Purkinje cell (primary cell): Measurements from ENCODE around the gene ZNF879. TPM values are rescaled to one million over a fixed set of nuclear protein-coding genes. Genes with fewer than 3 reads are reported as not detected.

Experiments used
- polyA plus RNA-seq: library from polyadenylated mRNA; unstranded; fragments of >200 nt; fragmentation: Nextera tagmentation; gene quantifications from 2 replicates; pipeline ENCODE4 v1.2.1, GENCODE V29; 2014

Gene ZNF879
- polyA plus RNA-seq: 2.5 and 2.8 TPM in 2 replicates

GRCh38 chr5:179023528-179024189 is at the start of gene ZNF879:
ZNF879 (plus strand) TSS chr5:179023804; CDS start chr5:179025005, 1,201 bp downstream.

DNA sequence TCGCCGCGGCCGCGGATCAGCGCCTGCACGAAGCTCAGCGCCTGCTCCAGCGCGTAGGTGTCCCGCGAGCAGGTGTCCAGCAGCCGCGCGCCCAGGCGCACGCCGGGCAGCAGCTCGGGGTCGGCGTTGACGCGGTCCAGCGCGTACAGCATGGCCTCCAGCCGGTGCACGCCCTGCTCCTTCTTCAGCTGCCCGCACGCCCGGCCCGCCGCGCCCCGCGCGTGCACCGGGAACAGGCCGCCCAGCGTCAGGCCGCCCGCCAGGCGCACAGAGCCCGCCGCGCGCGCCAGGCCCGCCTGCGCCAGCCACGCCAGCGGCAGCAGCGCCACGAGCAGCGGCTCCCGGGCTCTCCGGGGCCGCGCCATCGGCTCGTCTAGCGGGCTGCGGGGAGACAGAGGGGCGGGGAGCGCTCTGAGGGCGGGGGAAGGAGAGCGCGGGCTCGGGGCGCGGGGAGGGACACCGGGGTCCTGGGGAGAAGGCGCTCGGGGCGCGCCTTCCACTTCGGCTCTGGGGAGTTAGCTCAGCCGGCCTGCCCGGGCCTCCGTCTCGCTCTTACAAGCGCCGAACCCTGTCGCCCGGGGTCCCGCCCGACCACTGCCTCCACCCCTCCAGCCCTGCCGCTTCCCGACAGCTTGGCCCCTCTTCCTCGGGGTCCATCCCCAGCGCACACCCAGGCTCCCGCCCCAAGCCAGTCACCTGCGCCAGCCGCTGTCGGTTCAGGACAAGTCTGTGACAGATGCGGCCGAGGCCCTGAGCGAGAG is 28.8 kb upstream of the ZNF879 start, which contains the start of gene GRM6:
Gene GRM6, minus strand, starts transcription at position 741 of the 761 bp plus-strand sequence. Its CDS starts 376 bp downstream, at position 365.

GRCh38 chr5:179060116-179061008 is 36.8 kb downstream of the ZNF879 start, which contains the start of gene ZNF354C:
ZNF354C (plus strand) TSS chr5:179060373; CDS start chr5:179062069, 1,696 bp downstream.

Other genes starting within 250 kb of the ZNF879 start
- 2.0 and 2.3 TPM in 2 replicates for gene ZNF354B, start 163.9 kb upstream of the ZNF879 start, polyA plus RNA-seq
- 0.71 and 4.6 TPM in 2 replicates for gene ZFP2, start 127.9 kb upstream of the ZNF879 start, polyA plus RNA-seq
- 0.13 and 1.6 TPM in 2 replicates for gene ZNF454, start 82.6 kb upstream of the ZNF879 start, polyA plus RNA-seq
- 0.05 TPM in 1 of 2 replicates, not detected in the other for gene GRM6, start 28.5 kb upstream of the ZNF879 start, polyA plus RNA-seq
- 1.8 and 2.7 TPM in 2 replicates for gene ZNF354C, start 36.6 kb downstream of the ZNF879 start, polyA plus RNA-seq